ENCODE measurements around the gene SPIB. TPM values are rescaled to one million over a fixed set of nuclear protein-coding genes. Genes with fewer than 3 reads are reported as not detected.
"Not testable (repeated sequence)": the region's sequence is repeated elsewhere in the genome, so short reads cannot be mapped to it uniquely, and the experiment has no call there.

SPIB gene
- polyA plus RNA-seq, 4 donors = 0.46 to 1.7 (median 1.3) TPM

DNA sequence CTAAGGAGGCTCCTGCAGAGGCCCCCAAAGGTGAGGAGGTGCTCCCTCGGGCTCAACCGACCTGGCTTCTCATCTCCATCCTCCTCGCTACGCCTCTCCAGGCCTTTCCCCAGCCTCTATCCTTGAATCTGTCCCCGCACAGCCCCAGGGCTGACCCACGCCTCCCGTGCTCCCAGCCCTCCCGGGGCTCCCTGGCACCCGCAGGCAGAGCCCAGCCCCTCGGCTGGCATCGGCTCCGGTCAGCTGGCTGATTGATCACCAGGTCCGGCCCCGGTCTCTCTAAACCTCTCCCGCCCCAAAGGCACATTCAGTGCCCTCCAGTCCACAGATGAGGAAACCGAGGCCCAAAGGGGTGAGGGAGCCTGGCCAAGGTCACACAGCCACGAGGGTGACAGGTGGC, 16.5 kb downstream of the SPIB start:
- no peak for DNase-seq (ENCODE audit: low read depth in 4 of 4, low spot score in 3 of 4)

DNA sequence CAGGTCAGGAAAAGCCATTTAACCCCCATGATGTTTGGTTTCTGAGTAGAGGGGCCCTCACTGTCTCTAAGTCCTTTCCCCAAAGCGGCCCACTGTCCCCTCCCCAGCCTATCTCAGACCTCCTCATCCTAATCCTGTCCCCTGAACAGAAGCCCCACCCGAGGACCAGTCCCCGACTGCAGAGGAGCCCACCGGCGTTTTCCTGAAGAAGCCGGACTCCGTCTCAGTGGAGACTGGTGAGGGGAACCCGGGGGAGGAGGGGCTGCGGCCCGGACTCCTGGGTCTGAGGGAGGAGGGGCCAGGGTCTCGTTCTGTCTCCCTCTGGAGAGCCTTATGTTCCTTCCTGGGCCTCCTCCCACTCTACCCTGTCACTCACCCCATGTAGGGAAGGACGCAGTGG, 16.9 kb downstream of the SPIB start:
- DNase-seq (ENCODE audit: low read depth in 4 of 4, low spot score in 3 of 4) = no peak

DNA sequence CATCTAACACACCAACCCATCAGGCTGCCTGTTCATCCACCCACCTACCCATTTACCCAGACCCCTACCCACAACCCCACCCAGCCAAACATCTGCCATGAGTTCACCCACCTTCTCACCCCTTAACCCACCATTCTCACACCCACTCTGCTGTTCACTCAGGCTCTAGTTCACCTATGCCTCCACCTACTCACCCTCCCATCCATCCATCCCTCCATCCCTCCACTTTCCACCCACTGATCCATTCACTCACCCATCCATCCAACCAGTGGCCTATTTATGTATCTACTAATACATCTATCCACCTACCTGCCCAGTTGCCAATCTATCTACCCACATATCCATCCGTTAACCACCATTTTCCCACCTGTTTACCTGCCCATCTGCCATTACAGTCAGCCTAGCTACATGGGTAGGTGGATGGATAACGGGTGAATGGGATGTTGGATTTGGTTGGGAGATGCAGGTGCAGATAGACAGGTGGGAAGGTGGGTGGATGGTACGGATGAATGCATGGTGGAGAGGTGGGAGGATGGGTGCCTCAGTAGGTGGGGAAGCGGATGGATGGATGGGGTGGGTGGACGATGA, 19.2 kb downstream of the SPIB start:
- DNase-seq (ENCODE audit: low read depth in 4 of 4, low spot score in 3 of 4) = no peak

DNA sequence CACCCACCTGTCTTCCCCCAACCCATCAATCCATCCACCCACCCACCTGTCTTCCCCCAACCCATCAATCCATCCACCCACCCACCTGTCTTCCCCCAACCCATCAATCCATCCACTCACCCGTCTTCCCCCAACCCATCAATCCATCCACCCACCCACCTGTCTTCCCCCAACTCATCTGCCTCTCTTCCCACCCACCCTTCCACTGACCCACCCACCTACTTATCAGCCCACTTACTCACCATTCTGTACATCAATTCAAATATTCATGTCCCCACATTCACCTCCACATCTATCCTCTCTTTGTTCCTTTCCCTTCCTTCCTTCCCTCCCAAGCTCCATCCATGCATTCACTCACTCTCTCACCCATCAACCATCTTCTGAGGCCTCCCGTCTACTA, 20.4 kb downstream of the SPIB start:
- DNase-seq (ENCODE audit: low read depth in 4 of 4, low spot score in 3 of 4) = not testable (repeated sequence)

DNA sequence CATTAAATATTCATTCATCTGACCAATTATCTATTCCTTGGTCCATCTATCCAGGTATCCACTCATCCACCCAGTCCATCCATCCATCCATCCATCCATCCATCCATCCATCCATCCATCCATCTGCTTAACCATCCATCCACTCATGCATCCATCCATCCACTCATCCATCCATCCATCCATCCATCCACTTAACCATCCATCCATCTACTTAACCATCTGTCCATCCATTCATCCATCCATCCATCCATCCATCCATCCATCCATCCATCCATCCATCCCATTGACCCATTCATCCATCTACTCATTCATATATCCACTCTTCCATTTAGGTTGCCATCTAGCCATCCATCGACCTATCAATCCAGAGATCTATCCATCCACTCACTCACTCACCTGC, 25.3 kb downstream of the SPIB start:
- no peak for DNase-seq (ENCODE audit: low read depth in 4 of 4, low spot score in 3 of 4)

DNA sequence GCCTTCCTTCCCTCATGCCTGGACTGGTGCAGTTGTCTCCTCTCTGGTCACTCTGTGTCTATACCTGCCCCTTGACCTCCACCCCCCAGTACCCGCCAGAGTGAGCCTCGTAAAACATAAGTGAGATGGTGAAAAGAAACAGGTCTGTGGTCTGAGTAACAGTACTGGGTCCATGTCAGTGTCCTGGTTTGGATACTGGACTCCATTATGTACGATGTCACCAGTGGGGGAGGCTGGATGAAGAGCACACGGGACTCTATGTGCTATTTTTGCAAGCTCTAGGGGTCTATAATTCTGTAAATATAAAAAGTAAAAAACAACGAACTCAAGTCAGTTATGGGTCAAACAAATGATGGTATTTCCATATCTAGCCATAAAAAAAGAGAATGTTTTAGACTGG, 28.3 kb downstream of the SPIB start:
- DNase-seq (ENCODE audit: low read depth in 4 of 4, low spot score in 3 of 4) = no peak

DNA sequence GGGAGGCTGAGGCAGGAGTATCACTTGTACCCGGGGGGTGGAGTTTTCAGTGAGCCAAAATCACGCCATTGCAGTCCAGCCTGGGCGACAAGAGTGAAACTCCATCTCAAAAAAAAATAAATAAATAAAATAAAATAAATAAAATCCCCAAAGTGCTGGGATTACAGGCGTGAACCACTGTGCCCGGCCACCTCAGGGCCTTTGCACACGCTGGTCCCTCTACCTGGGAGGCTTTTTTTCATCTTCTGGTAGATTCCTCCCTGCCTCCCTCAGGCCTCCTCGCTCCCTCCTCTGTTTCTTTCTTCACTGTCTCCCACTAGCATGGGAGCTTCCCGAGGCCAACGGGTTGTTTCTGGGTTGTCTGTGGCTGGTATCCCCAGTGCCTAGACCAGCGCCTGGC, 29.0 kb downstream of the SPIB start:
- DNase-seq (ENCODE audit: low read depth in 4 of 4, low spot score in 3 of 4) = no peak

DNA sequence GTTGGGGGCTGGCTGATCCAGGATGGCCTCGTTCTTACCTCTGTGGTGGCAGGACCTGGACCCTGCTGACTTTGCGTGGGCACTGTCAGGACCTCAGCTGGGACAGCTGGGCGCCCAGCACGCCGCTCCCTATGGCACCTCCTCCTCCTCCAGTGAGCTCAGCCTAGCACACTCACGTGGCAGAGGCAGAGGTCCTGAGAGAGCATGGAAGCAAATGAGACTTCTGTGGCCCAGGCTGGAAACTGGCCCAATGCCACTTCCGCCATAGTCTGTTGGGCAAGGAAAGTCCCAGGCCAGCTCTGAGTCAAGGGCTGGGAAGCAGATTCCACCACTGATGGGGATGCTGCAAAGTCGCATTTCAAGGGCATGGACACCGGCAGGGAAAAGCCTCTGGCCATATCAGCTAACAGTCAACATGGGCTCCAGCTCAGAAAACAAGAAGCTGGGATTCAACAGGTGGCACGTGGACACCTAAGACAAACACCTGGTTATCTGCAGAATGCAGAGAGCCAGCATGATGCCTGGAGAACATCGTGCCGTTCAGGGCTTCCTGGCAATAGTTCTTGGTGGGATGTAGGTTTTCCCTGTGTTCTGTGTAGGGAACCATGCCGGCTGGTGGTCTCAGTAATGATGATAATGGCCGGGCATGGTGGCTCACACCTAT, 30.6 kb downstream of the SPIB start:
- DNase-seq (ENCODE audit: low read depth in 4 of 4, low spot score in 3 of 4) = no peak

DNA sequence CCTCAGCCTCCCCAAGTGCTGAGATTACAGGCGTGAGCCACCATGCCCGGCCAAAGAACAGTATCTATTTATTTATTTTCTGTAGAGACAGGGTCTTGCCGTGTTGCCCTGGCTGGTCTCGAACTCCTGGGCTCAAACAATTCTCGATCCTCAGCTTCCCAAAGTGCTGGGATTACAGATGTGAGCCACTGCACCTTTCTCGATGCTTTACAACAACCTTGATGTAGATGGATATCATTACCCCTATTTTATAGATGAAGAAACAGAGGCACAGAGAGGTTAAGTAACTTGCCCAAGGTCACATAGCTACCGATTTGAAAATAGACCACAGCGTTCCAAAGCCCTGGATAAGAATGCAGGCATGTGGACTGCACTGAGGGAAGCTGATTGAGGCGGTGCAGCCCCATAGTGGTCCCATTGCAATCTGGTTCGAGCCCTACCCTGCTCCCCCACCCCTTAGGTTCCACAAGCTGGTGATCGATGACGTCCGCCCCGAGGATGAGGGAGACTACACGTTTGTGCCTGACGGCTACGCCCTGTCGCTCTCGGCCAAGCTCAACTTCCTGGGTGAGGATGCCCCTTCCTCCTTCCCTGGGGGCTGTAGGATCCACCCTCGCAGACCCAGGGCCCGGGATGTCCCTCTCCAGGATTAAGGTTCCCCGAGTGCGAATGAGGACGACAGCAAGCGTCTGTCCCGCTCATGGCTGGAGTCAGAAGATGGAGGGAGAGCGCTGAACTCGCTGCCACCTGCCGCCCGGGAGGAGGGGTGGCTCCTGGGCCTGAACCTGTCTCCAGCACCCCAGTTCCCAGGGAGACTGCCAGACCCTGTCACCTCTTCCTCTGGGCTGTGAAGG, 31.9 kb downstream of the SPIB start:
- no peak for DNase-seq (ENCODE audit: low read depth in 4 of 4, low spot score in 3 of 4)

DNA sequence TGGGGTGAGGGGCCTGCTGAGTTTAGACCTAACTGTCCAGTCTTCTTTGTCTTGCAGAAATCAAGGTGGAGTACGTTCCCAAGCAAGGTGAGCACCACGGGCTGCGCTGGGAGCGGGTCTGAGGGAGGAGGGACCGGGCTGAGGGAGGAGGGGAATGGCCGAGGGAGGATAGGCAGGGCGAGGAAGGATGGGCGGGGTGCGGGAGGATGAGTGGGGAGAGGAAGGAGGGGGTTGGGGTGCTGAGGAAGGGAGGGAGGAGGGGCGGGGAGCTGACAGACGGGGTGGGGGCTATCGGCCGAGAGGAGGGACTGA, 32.4 kb downstream of the SPIB start:
- no peak for DNase-seq (ENCODE audit: low read depth in 4 of 4, low spot score in 3 of 4)

DNA sequence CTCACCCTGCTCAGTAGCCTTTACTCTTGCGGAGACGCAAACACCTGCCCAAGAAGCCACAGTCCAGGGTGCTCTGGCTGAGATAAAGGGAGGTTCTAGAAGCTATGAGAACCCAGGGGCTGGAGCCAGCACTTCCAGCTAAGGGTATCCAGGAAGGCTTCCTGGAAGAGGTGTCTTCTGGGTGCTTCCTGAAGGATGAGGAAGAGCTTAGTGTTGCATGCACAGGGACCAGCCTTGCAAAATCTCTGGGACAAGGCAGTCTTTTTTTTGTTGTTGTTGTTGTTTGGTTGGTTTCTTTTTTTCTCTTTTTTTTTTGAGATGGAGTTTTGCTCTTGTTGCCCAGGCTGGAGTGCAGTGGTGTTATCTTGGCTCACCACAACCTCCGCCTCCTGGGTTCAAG, 34.5 kb downstream of the SPIB start:
- DNase-seq (ENCODE audit: low read depth in 4 of 4, low spot score in 3 of 4) = no peak

DNA sequence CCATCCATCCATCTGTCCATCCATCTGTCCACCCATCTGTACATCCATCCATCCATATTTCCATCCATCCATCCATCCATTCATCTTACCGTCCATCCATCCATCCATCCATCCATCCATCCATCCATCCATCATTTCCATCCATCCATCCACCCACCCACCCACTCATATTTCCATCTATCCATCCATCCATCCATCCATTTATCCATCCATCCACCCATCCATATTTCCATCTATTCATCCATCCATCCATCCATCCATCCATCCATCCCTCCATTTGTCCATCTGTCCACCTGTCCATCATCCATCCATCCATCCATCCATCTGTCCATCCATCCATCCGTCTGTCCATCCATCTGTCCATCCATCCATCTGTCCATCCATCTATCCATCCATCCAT, 37.3 kb downstream of the SPIB start:
- no peak for DNase-seq (ENCODE audit: low read depth in 4 of 4, low spot score in 3 of 4)

DNA sequence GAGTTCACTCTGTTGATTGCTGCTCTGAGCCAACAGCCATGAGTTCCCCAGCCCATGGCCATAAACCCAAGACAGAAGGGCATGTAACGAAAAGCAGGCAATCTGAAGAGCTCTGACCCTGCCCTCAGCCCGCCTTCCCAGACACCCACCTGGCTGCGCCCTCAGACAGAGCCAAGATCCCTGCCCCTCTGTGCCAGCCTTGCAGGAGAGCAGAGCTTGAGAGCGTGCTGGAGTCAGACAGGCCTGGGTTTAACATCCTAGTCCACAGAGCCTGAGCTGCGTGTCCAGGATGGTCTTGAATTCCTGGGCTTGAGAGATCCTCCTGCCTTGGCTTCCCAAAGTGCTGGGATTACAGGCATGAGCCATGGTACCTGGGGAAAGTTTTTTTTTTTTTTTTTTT, 38.6 kb downstream of the SPIB start:
- DNase-seq (ENCODE audit: low read depth in 4 of 4, low spot score in 3 of 4) = no peak

DNA sequence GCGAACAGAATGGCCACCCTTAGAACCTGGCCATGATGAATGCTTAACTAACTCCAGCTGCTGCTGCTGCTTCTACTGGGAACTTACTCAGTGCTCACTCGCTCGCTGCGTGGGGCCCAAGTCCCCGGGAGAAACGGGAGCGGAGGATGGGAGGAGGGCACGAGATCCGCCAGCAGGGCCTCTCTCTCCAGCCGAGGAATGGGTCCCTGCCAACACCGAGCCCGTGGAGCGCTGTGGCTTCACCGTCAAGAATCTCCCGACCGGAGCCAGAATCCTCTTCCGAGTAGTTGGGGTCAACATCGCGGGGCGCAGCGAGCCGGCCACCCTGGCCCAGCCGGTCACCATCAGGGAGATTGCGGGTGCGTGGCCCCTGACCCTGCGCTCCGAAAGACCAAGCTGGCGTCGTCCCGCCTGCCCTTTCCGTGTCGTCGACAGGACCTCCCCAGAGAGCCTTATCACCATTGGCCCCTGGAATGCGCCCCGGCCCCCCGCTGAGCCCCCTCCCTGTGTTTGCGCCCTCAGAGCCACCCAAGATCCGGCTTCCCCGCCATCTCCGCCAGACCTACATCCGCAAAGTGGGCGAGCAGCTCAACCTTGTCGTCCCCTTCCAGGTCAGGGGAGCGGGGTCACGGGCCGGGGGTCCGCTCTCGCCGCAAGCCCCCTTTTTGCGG, 39.8 kb downstream of the SPIB start:
- no peak for DNase-seq (ENCODE audit: low read depth in 4 of 4, low spot score in 3 of 4)

DNA sequence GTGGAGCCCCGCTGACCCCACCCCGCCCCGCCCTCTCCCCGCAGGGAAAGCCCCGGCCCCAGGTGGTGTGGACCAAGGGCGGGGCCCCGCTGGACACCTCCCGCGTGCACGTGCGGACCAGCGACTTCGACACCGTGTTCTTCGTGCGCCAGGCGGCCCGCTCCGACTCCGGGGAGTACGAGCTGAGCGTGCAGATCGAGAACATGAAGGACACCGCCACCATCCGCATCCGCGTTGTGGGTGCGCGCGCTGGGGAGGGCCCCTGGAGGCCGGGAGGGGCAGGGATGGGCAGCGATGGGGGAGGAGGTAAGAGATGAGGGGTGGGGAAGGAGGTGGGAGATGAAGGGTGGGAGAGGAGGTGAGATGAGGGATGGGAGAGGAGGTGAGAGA, 40.3 kb downstream of the SPIB start:
- DNase-seq (ENCODE audit: low read depth in 4 of 4, low spot score in 3 of 4) = no peak

DNA sequence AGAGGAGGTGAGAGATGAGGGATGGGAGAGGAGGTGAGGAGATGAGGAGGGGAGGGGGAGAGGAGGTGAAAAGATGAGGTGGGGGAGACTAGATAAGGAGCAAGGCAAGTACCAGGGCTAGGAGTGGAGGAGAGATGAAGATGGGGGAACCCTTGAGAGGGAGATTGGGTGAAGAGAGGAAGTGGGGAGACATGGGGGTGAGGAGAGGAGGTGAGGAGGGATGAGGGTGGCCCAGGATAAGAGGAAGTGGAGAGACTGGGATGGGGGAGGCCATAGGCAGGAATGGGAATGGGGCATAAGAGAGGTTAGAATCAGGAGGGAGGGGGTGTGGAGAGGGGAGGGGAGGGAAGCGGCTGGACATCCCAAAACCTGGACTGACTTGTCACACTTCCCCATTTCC, 40.9 kb downstream of the SPIB start:
- no peak for DNase-seq (ENCODE audit: low read depth in 4 of 4, low spot score in 3 of 4)

DNA sequence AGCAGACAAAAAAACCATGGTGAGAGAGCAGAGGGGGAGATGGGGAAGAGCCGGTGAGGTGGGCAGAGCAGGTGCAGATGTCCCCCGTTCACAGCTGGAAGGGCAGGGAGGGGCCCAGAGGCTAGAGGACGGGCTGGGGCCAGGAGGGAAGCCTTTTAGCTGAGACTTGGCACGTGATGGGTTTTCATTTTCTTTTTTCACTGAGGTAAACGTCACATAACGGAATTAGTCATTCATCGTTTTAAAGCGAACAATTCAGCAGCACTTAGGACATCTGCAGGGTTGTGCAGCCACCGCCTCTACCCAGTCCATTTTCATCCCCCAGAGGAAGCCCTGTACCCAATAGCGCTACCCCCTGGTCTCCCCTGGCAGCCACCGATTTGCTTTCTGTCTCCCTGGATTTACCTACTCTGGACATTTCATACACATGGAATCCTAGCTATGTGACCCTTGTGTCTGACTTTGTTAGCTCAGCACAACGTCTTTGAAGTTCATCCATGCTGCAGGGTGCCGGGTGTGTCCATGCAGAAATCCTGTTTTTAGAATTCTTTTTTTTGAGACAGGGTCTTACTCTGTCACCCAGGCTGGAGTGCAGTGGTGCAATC, 41.5 kb downstream of the SPIB start:
- no peak for DNase-seq (ENCODE audit: low read depth in 4 of 4, low spot score in 3 of 4)

DNA sequence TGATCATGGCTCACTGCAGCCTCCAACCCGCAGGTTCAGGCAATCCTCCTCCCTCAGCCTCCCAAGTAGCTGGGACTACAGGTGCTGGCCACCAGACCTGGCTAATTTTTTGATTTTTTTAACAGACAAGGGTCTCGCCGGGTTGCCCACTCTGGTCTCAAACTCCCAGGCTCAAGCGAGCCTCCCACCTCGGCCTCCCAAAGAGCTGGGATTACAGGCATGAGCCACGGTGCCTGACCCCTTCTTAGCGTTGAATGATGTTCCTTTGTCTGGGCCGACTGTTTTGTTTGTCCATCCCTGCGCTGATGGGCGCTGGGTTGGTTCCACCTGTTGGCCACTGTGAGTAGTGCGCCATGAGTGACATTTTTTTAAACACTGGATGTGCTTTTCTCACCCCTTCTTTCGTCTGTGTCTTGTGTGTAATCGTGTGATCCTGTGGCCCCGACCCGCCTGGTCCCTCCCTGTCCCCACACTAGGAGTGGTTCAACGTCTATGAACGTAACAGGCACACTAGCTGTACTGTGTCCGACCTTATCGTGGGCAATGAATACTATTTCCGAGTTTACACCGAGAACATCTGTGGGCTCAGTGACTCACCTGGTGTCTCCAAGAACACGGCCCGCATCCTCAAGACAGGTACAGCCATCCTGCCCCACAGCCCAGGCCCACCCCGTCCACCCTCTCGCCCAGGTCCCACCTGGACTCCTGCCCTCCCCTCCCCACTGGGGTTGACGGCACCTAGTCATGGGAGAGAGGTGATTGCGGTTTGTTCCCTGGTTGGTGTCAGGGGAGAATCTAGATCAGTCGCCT, 42.5 kb downstream of the SPIB start:
- peak in 1 of 4 donors; percentile 52 for DNase-seq (ENCODE audit: low read depth in 4 of 4, low spot score in 3 of 4)

DNA sequence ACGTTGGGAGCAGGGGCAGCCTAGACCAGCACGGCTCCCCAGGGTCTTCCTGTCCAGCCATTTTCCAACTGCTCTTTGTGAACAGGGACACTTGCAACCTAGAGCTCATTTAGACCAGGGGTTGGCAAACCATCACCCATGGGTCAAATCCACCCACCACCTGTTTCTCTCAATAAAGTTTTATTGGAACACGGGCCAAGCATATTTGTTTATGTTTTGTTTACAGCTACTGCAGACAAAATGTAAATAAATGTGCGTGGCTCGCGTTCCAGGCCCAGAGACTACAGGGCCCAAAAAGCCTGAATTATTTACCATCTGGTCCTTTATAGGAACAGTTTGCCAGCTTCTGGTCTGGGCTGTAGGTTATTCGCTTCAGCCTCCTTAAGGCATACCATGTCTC, 44.2 kb downstream of the SPIB start:
- DNase-seq (ENCODE audit: low read depth in 4 of 4, low spot score in 3 of 4) = no peak

DNA sequence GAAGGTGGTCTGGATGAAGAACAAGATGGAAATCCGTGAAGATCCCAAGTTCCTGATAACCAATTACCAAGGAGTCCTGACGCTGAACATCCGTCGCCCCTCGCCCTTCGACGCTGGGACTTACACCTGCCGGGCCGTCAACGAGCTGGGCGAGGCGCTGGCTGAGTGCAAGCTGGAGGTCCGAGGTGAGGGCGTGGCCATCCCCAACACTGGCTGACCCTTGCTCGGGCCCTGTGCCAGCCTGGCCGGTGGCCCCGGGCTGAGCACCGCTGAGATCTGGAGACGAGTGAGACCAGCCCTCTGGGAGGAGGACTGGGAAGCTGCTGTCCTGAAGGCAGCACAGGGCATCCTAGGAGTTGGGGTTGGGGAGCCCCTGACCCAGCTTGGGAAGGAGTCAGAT, 45.6 kb downstream of the SPIB start:
- no peak for DNase-seq (ENCODE audit: low read depth in 4 of 4, low spot score in 3 of 4)
